ENCODE results near the gene ZNF385C. TPM values are rescaled to one million over a fixed set of nuclear protein-coding genes. Genes with fewer than 3 reads are reported as not detected.
"Not testable (repeated sequence)": the region's sequence is repeated elsewhere in the genome, so short reads cannot be mapped to it uniquely, and the experiment has no call there.

Gene ZNF385C
- polyA plus RNA-seq, 4 donors: 0.31 to 2.3 TPM; not detected in 2

DNA sequence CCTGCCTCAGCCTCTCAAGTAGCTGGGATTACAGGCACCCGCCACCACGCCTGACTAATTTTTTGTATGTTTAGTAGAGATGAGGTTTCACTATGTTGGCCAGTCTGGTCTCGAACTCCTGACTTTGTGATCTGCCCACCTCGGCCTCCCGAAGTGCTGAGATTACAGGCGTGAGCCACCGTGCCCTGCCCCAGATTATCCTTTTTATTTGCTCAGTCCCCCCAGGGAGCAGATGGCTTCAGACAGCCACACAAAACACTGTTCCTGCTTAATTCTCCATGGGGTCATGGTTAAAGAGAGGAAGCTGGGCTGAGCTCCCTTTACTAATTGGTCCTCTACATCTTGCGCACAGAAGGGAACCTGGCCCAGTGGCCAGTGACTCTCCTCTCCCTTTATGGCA, 77.4 kb downstream of the ZNF385C start:
- peak overlapping the region in 2 of 3 donors; percentile 83 to 95 for H3K4me3 ChIP-seq (ENCODE audit: low read depth in 1 of 3, low read length in 3 of 3)
- peaks cover 0 to 42% (median 3%) of the 10 kb centered on the region in 3 donors for H3K36me3 ChIP-seq (ENCODE audit: control insufficient read depth in 3 of 3, insufficient read depth in 2 of 3, low read depth in 1 of 3, low read length in 3 of 3)
- 49 to 70% (median 53%) methylated on average over 8 of the region's 8 CpGs for WGBS, 3 donors
- peaks cover 0 to 36% (median 6%) of the 10 kb centered on the region in 3 donors for H3K4me1 ChIP-seq (ENCODE audit: control insufficient read depth in 3 of 3, insufficient read depth in 2 of 3, low read depth in 1 of 3, low read length in 2 of 3)
- peak overlapping the region in 1 of 3 donors; percentile 84 for H3K27ac ChIP-seq (ENCODE audit: low read depth in 1 of 3, low read length in 2 of 3)
- not testable (repeated sequence) for FAIRE-seq; DNase-seq; H3K27me3 ChIP-seq (ENCODE audit: control insufficient read depth in 3 of 3, insufficient read depth in 3 of 3, low read length in 3 of 3); H3K9me3 ChIP-seq (ENCODE audit: control insufficient read depth in 2 of 2, insufficient read depth in 1 of 2, low read depth in 1 of 2, low read length in 1 of 2)

DNA sequence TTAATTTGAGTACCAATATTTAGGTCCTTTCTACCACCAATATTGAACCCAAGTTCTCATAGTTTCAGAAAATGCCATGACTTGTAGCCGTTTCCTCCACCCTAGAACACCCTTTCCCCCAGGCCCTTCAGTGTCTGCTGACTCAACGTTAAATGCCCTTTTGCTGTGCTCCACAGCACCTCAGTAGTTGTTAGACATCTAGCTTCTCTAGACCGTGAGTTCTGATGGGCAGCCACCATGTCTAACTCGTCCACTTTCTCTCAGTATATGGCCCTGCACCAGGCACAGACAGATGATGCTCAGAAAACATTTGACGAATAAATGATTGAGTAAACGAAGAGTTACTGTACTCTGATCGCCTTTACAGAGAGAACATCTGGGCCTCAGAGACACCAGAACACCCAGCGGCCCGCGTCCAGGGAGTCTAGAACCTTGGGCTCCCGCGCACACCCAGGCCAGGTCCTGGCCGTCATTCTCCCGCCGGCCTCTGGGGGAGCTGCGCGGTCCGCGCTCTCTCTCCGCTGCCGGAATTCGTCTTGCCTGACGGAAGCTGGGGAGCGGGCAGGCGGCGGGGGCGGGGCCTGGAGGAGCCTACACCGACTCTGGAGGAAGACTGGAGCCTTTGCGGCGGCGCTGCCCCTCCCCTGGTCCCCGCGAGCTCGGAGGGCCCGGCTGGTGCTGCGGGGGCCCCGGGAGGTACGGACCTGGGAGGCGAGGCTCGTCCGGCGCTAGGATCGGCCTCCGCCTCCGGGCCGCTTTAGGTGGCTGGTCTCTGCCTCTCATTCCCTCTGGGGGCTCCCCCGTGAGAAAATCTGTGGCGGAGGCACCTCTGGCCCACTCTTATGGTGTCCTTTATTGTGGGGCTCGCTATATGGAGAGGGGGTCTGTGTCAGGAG, 78.5 kb downstream of the ZNF385C start, which contains the start of gene NKIRAS2:
NKIRAS2 (plus strand) TSS at position 582 of the 896 bp plus-strand sequence. CDS start 1,488 bp downstream, outside the sequence.
- Histone ChIP-seq H3K27me3 (ENCODE audit: control insufficient read depth in 3 of 3, insufficient read depth in 3 of 3, low read length in 3 of 3) (no peaks in the 10 kb centered on the region), H3K27ac (ENCODE audit: low read depth in 1 of 3, low read length in 2 of 3) (peak within 1 kb of the TSS; percentile 61 to 84 (median 78)), H3K4me1 (ENCODE audit: control insufficient read depth in 3 of 3, insufficient read depth in 2 of 3, low read depth in 1 of 3, low read length in 2 of 3) (peaks cover 0 to 31% (median 3%) of the 10 kb centered on the region in 3 donors), H3K36me3 (ENCODE audit: control insufficient read depth in 3 of 3, insufficient read depth in 2 of 3, low read depth in 1 of 3, low read length in 3 of 3) (peaks cover 0 to 35% (median 3%) of the 10 kb centered on the region in 3 donors), H3K4me3 (ENCODE audit: low read depth in 1 of 3, low read length in 3 of 3) (peak within 1 kb of the TSS; percentile 76 to 95 (median 83)), H3K9me3 (ENCODE audit: control insufficient read depth in 2 of 2, insufficient read depth in 1 of 2, low read depth in 1 of 2, low read length in 1 of 2) (no peaks in the 10 kb centered on the region)
- 7 to 9% (median 7%) methylated on average over 31 to 49 of the region's 49 CpGs for WGBS, 3 donors
- FAIRE-seq (no peak), DNase-seq (peak; percentile 93 to 96)

DNA sequence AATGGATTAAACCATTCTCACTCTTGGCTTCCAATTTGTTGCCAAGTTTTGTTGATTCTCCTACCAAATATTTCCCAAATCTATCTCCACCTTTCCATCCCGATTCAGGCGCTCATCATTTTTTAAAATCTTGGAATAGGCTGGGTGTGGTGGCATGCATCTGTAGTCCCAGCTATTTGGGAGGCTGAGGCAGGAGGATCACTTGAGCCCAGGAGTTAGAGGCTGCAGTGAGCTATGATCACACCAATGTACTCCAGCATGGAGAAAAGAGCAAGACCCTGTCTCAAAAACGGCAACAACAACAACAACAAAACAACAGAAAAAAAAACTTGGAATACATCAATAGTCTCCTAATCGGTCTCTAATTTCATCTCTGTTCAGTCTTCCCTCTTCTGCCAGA, 79.3 kb downstream of the ZNF385C start:
- no peak overlapping the region for H3K27ac ChIP-seq (ENCODE audit: low read depth in 1 of 3, low read length in 2 of 3)
- no peaks in the 10 kb centered on the region for H3K27me3 ChIP-seq (ENCODE audit: control insufficient read depth in 3 of 3, insufficient read depth in 3 of 3, low read length in 3 of 3)
- 91 to 94% (median 92%) methylated on average over 4 of the region's 4 CpGs for WGBS, 3 donors
- no peak for DNase-seq
- no peaks in the 10 kb centered on the region for H3K9me3 ChIP-seq (ENCODE audit: control insufficient read depth in 2 of 2, insufficient read depth in 1 of 2, low read depth in 1 of 2, low read length in 1 of 2)
- H3K36me3 ChIP-seq (ENCODE audit: control insufficient read depth in 3 of 3, insufficient read depth in 2 of 3, low read depth in 1 of 3, low read length in 3 of 3): peaks cover 0 to 32% (median 2%) of the 10 kb centered on the region in 3 donors
- peaks cover 0 to 24% (median 3%) of the 10 kb centered on the region in 3 donors for H3K4me1 ChIP-seq (ENCODE audit: control insufficient read depth in 3 of 3, insufficient read depth in 2 of 3, low read depth in 1 of 3, low read length in 2 of 3)
- H3K4me3 ChIP-seq (ENCODE audit: low read depth in 1 of 3, low read length in 3 of 3): no peak overlapping the region
- FAIRE-seq: no peak

DNA sequence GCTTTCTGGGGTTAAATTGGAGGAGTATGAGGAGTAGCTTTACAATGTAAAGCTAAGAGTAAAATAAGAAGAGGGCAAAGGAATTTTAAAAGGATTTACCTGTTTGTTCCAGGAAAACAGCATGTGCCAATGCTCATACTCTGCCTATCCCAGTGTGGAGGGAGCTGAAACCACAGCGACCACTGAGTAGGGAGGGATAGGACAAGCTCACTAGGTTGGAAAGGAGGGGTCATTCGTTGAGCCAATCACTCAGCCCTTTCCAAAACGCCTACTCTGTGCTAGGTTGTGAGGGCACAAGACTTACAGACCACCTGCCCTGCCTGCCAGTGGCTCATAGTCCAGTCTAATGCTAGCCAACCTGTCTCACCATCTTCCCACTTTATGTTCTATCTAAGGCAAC, 79.9 kb downstream of the ZNF385C start:
- Histone ChIP-seq H3K27me3 (ENCODE audit: control insufficient read depth in 3 of 3, insufficient read depth in 3 of 3, low read length in 3 of 3) (no peaks in the 10 kb centered on the region), H3K9me3 (ENCODE audit: control insufficient read depth in 2 of 2, insufficient read depth in 1 of 2, low read depth in 1 of 2, low read length in 1 of 2) (no peaks in the 10 kb centered on the region), H3K4me3 (ENCODE audit: low read depth in 1 of 3, low read length in 3 of 3) (peak overlapping the region in 2 of 3 donors; percentile 76 to 84), H3K36me3 (ENCODE audit: control insufficient read depth in 3 of 3, insufficient read depth in 2 of 3, low read depth in 1 of 3, low read length in 3 of 3) (peaks cover 0 to 30% (median 0%) of the 10 kb centered on the region in 3 donors), H3K27ac (ENCODE audit: low read depth in 1 of 3, low read length in 2 of 3) (peak overlapping the region in 1 of 3 donors; percentile 95), H3K4me1 (ENCODE audit: control insufficient read depth in 3 of 3, insufficient read depth in 2 of 3, low read depth in 1 of 3, low read length in 2 of 3) (peaks cover 0 to 24% (median 3%) of the 10 kb centered on the region in 3 donors)
- no peak for DNase-seq
- 36 to 47% (median 39%) methylated on average over 3 of the region's 3 CpGs for WGBS, 3 donors
- FAIRE-seq: no peak

DNA sequence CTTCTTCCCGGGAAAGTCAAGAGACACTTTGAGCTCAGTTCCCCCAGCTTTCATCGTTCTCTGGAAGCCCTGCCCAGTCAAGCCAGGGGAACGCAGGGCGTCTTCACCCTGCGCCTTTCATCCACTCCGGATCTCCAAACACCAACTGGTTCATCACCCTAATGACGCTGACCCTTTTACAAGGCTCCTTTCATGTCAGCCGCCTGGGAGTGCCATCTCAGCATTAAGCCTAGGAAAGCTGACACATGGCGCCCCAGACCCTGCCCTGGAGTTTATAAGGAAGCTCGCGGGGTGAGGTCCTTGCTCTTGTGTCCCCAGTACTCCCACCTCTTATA, 80.4 kb downstream of the ZNF385C start:
- Histone ChIP-seq H3K36me3 (ENCODE audit: control insufficient read depth in 3 of 3, insufficient read depth in 2 of 3, low read depth in 1 of 3, low read length in 3 of 3) (peaks cover 0 to 28% (median 0%) of the 10 kb centered on the region in 3 donors), H3K27me3 (ENCODE audit: control insufficient read depth in 3 of 3, insufficient read depth in 3 of 3, low read length in 3 of 3) (no peaks in the 10 kb centered on the region), H3K4me3 (ENCODE audit: low read depth in 1 of 3, low read length in 3 of 3) (peak overlapping the region; percentile 76 to 94 (median 84)), H3K27ac (ENCODE audit: low read depth in 1 of 3, low read length in 2 of 3) (peak overlapping the region; percentile 83 to 95 (median 95)), H3K9me3 (ENCODE audit: control insufficient read depth in 2 of 2, insufficient read depth in 1 of 2, low read depth in 1 of 2, low read length in 1 of 2) (no peaks in the 10 kb centered on the region), H3K4me1 (ENCODE audit: control insufficient read depth in 3 of 3, insufficient read depth in 2 of 3, low read depth in 1 of 3, low read length in 2 of 3) (peaks cover 0 to 24% (median 3%) of the 10 kb centered on the region in 3 donors)
- DNase-seq: peak in 1 of 2 donors; percentile 84
- FAIRE-seq: no peak
- 3 to 4% (median 4%) methylated on average over 11 of the region's 11 CpGs for WGBS, 3 donors

DNA sequence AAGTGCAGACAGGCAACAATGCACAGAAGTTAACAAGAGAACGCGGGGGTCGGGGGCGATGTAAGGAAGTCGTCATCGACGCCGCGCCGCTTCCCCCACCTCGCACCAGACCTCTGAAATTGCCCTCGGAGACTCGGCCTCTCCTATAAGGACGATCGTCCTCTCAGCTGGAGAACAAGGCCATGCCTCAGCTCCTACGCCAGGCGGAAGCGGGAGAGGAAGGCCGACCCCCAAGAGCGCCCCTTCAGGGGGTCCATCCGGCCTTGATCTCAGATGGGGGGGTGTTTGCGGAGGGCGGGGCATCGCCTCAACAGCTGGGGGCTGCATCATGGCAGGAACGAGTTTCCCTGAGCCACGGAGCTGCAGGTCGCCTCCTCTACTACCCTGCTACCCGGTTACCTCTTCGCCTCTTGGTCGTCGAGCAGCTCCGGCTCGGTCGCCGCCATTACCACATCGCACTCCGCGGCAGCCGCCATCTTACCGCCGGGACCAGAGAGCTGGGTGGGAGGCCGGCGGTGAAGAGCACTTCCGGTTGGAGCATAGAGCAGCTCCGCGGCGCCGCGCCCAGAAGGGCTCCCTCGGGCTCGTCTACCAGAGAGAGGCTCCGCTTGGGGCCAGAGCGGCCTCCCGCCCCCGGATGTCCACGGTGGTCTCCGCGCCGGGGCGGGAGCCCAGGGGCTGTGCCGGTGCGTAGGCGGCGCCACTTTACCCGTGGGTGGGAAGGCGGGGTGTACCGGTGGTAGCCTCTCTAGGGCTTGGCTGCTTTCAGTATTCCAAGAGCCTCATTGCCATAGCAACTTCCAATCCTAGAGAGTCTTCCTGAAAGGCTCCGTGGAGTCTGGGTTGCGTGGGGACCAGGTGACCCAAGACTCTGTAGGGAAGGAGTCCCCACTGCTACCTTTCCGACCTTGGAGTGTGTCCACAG, 81.1 kb downstream of the ZNF385C start, which contains the start of gene DNAJC7:
DNAJC7 (minus strand) TSS at position 499 of the 925 bp plus-strand sequence; CDS start at position 476, 23 bp downstream.
- peaks cover 0 to 24% (median 3%) of the 10 kb centered on the region in 3 donors for H3K4me1 ChIP-seq (ENCODE audit: control insufficient read depth in 3 of 3, insufficient read depth in 2 of 3, low read depth in 1 of 3, low read length in 2 of 3)
- H3K27ac ChIP-seq (ENCODE audit: low read depth in 1 of 3, low read length in 2 of 3): peak within 1 kb of the TSS; percentile 83 to 95 (median 95)
- 0 to 1% (median 0%) methylated on average over 44 to 70 of the region's 70 CpGs for WGBS, 3 donors
- no peaks in the 10 kb centered on the region for H3K9me3 ChIP-seq (ENCODE audit: control insufficient read depth in 2 of 2, insufficient read depth in 1 of 2, low read depth in 1 of 2, low read length in 1 of 2)
- H3K36me3 ChIP-seq (ENCODE audit: control insufficient read depth in 3 of 3, insufficient read depth in 2 of 3, low read depth in 1 of 3, low read length in 3 of 3): peaks cover 0 to 24% (median 0%) of the 10 kb centered on the region in 3 donors
- peak within 1 kb of the TSS; percentile 76 to 94 (median 84) for H3K4me3 ChIP-seq (ENCODE audit: low read depth in 1 of 3, low read length in 3 of 3)
- FAIRE-seq (no peak), DNase-seq (peak; percentile 92 to 96)
- no peaks in the 10 kb centered on the region for H3K27me3 ChIP-seq (ENCODE audit: control insufficient read depth in 3 of 3, insufficient read depth in 3 of 3, low read length in 3 of 3)

DNA sequence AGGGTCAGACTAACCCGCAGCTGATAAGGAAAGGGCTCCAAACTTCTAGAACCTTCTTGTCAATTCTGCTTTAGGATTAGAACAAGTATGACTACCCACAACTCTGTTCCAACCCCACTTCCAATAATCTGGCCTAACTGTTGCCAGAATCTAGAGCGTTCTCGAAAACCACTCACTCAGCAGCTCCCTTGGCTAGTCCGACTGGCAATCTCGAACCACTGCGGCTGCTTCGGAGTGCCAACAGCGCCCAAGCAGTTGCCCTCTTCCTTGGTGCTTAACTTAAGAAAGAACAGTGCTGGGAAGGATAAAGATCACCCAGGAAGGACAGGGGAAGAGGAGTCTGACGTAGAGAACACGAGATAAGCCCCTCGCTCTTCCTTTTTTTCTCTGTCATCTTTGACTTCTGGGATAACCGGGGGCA, 81.9 kb downstream of the ZNF385C start:
- Histone ChIP-seq H3K36me3 (ENCODE audit: control insufficient read depth in 3 of 3, insufficient read depth in 2 of 3, low read depth in 1 of 3, low read length in 3 of 3) (peaks cover 0 to 18% (median 0%) of the 10 kb centered on the region in 3 donors), H3K27ac (ENCODE audit: low read depth in 1 of 3, low read length in 2 of 3) (peak overlapping the region; percentile 83 to 95 (median 95)), H3K27me3 (ENCODE audit: control insufficient read depth in 3 of 3, insufficient read depth in 3 of 3, low read length in 3 of 3) (no peaks in the 10 kb centered on the region), H3K9me3 (ENCODE audit: control insufficient read depth in 2 of 2, insufficient read depth in 1 of 2, low read depth in 1 of 2, low read length in 1 of 2) (no peaks in the 10 kb centered on the region), H3K4me1 (ENCODE audit: control insufficient read depth in 3 of 3, insufficient read depth in 2 of 3, low read depth in 1 of 3, low read length in 2 of 3) (peaks cover 2 to 23% (median 3%) of the 10 kb centered on the region in 3 donors), H3K4me3 (ENCODE audit: low read depth in 1 of 3, low read length in 3 of 3) (peak overlapping the region; percentile 76 to 94 (median 84))
- DNase-seq (peak in 1 of 2 donors; percentile 48), FAIRE-seq (no peak)
- 2 to 3% (median 2%) methylated on average over 12 of the region's 12 CpGs for WGBS, 3 donors
